Panc1 (cell line): ENCODE data around the gene HPCAL1. TPM values are rescaled to one million over a fixed set of nuclear protein-coding genes. Genes with fewer than 3 reads are reported as not detected.

ENCODE experiments used
- ATAC-seq: fragments of 200-7000 bp; cut with Tn5 transposase; 2 replicates; pipeline ENCODE4 v1.9.1; 2020; ENCODE audit warnings: mild to moderate bottlenecking, moderate library complexity
- Bru-seq: library from RNA; stranded (reverse); fragments of 400-500 nt; gene quantifications from one replicate; lab custom pipeline; 2021; lab: Mats Ljungman, UMichigan
- BruChase-seq, 2 experiments: library from RNA; stranded (reverse); fragments of 400-500 nt; gene quantifications; one replicate each; lab custom pipeline; 2021; lab: Mats Ljungman, UMichigan
- BruUV-seq: library from RNA; stranded (reverse); fragments of 400-500 nt; replicated peaks from 2 replicates; lab custom pipeline; 2021; lab: Mats Ljungman, UMichigan
- CTCF ChIA-PET: fragments of 300-600 bp; sonication (Branson Sonifier 250); formaldehyde crosslinking; loops from one replicate; lab custom pipeline; 2022; ENCODE audit warnings: antibody characterized with exemption; lab: Charles Lee
- POLR2A ChIA-PET: fragments of 300-600 bp; sonication (Branson Sonifier 250); formaldehyde crosslinking; loops from one replicate; lab custom pipeline; 2022; ENCODE audit warnings: antibody characterized with exemption; lab: Charles Lee
- DNase-seq: peaks from one replicate; pipeline ENCODE4 v3.0.0-alpha.2; 2010; ENCODE audit warnings: low read depth, low spot score
- H3K27ac ChIP-seq: 2 replicates; pipeline ENCODE4 v1.5.1; 2011; ENCODE audit warnings: mild to moderate bottlenecking, low read length, inconsistent platforms
- H3K27me3 ChIP-seq: fragments of 200-500 bp; sonication (Bioruptor generic); 2 replicates; pipeline ENCODE4 v1.6.0; 2014; ENCODE audit warnings: low read length, inconsistent platforms; ENCODE audit not compliant: control insufficient read depth, insufficient read depth
- H3K36me3 ChIP-seq: fragments of 200-500 bp; sonication (Bioruptor generic); 2 replicates; pipeline ENCODE4 v1.5.1; 2014; ENCODE audit warnings: inconsistent platforms, mild to moderate bottlenecking, low read length, moderate library complexity; ENCODE audit not compliant: control insufficient read depth, insufficient read depth
- H3K4me1 ChIP-seq: 2 replicates; pipeline ENCODE4 v1.5.1; 2011; ENCODE audit warnings: inconsistent platforms, mild to moderate bottlenecking, low read length, moderate library complexity; ENCODE audit not compliant: control insufficient read depth, insufficient read depth
- H3K4me3 ChIP-seq, 2 experiments: 2 replicates each; pipeline ENCODE4 v1.5.1; 2011 to 2012; ENCODE audit warnings: low read depth in 2 of 2, low read length in 2 of 2, mild to moderate bottlenecking in 2 of 2, inconsistent platforms in 1 of 2, moderate library complexity in 1 of 2
- H3K9me3 ChIP-seq: fragments of 200-500 bp; sonication (Bioruptor generic); 2 replicates; pipeline ENCODE4 v1.5.1; 2014; ENCODE audit warnings: low read depth, mild to moderate bottlenecking, inconsistent platforms, low read length, moderate library complexity; ENCODE audit not compliant: control insufficient read depth, insufficient read depth
- CTCF ChIP-seq: fragments of 450-650 bp; IDR thresholded peaks from 2 replicates; pipeline ENCODE4 v1.5.1; 2017; ENCODE audit warnings: mild to moderate bottlenecking
- POLR2AphosphoS5 ChIP-seq: IDR thresholded peaks from 2 replicates; pipeline ENCODE4 v1.6.1; 2012; ENCODE audit warnings: mild to moderate bottlenecking, low read depth, low read length, moderate library complexity
- REST ChIP-seq, 2 experiments: IDR thresholded peaks; 2 replicates each; pipeline ENCODE4 v1.6.1; 2011 to 2012; ENCODE audit warnings: low read depth in 2 of 2, control low read depth in 1 of 2, low read length in 1 of 2, mild to moderate bottlenecking in 1 of 2, moderate library complexity in 1 of 2; ENCODE audit not compliant: insufficient read depth in 1 of 2
- SIN3A ChIP-seq: IDR thresholded peaks from 2 replicates; pipeline ENCODE4 v1.6.1; 2012; ENCODE audit warnings: low read depth, mild to moderate bottlenecking, low read length, moderate library complexity, borderline replicate concordance; ENCODE audit not compliant: insufficient read depth
- TCF7L2 ChIP-seq: IDR thresholded peaks from 2 replicates; pipeline ENCODE4 v1.6.1; 2011; ENCODE audit warnings: mild to moderate bottlenecking, low read depth, low read length, inconsistent platforms
- in situ Hi-C: cut with HindIII; loops from 2 replicates; pipeline ENCODE4 v1.10.0; 2016; ENCODE audit warnings: low sequenced_read_pairs, low pct_unique_long_range_greater_than_20kb
- intact Hi-C: fragments of 100-400 bp; cut with micrococcal nuclease; formaldehyde crosslinking; loops from one replicate; pipeline ENCODE4 v1.10.0; 2022; ENCODE audit not compliant: unreplicated experiment
- long read RNA-seq: library from polyadenylated mRNA; unstranded; transcript quantifications from one replicate; pipeline ENCODE4 v2.0.0, GENCODE V29; 2021; ENCODE audit not compliant: unreplicated experiment
- polyA plus RNA-seq: library from polyadenylated mRNA; unstranded; fragments of >200 nt; gene quantifications from one replicate; pipeline ENCODE4 v1.2.1, GENCODE V29; 2012; ENCODE audit warnings: missing spikeins; ENCODE audit not compliant: insufficient read length
- total RNA-seq: library from RNA; stranded (reverse); gene quantifications from one replicate; pipeline ENCODE4 v1.2.1, GENCODE V29; 2021; ENCODE audit not compliant: unreplicated experiment

HPCAL1 gene
- total RNA-seq (234 TPM), Bru-seq, nascent RNA (percentile 93 among the genes with signal in this experiment), BruChase-seq, experiment 1, labeled RNA remaining after a 2-hour chase (percentile 86 among the genes with signal in this experiment), BruChase-seq, experiment 2, labeled RNA remaining after a 6-hour chase (percentile 90 among the genes with signal in this experiment)
- polyA plus RNA-seq = 556 TPM
- long read RNA-seq, transcript HPCAL1-201 (5 exons, 1,751 nt) = major isoform, 639 of 1,009 reads
- long read RNA-seq, partial matches to known transcripts = 34 of 1,009 reads
- long read RNA-seq, other reads (novel, unspliced or antisense) = 336 of 1,009 reads

GRCh38 chr2:10302479-10303180 lies at the start of gene HPCAL1:
HPCAL1 (plus strand) TSS chr2:10302904; CDS start chr2:10419758, 116,854 bp downstream.
- in situ Hi-C loops (no loop called here), intact Hi-C loops (loop anchor here (10.0 kb wide), 1 partner anchor 158 kb away; no protein-coding TSS in a partner anchor)
- ChIA-PET POLR2A (interaction anchor here (0.6 to 1.8 kb wide), 4 partner anchors 13 to 459 kb away, joined by 3 to 7 read pairs (median 4); partner anchors contain the start of gene TAF1B), CTCF (interaction anchor here (0.6 to 2.0 kb wide), 3 partner anchors 16 to 787 kb away, joined by 5 to 8 read pairs (median 5); no protein-coding TSS in a partner anchor)
- Histone ChIP-seq H3K9me3 (no peaks in the 10 kb centered on the region), H3K27me3 (no peaks in the 10 kb centered on the region), H3K4me3 (peak within 1 kb of the TSS; percentile 88 to 94), H3K36me3 (no peaks in the 10 kb centered on the region; the same call in none of the 2 replicates), H3K27ac (peak within 1 kb of the TSS; percentile 91), H3K4me1 (peaks cover 52% of the 10 kb centered on the region)
- BruUV-seq = no TSS peak
- DNase-seq = no peak
- TF ChIP-seq TCF7L2 = peak; percentile 12; the same call in 1 of the 2 replicates
- TF ChIP-seq REST (IDR thresholded peaks at IDR 0.05; ENCODE audit: insufficient read depth in 1 of 2, low read depth in 2 of 2, low read length in 1 of 2) = no peak
- peak; percentile 55; the same call in 1 of the 2 replicates for TF ChIP-seq POLR2AphosphoS5
- peak; percentile 84; the same call in 1 of the 2 replicates for TF ChIP-seq SIN3A
- TF ChIP-seq CTCF = peak; percentile 82
- peak; percentile 87 for ATAC-seq

- H3K9me3 ChIP-seq = peaks cover 16% of the 10 kb centered on the region; the same call in 1 of the 2 replicates
- intact Hi-C loops (no loop called here), in situ Hi-C loops (no loop called here)
- no peak for DNase-seq
- peaks cover 3% of the 10 kb centered on the region for H3K4me1 ChIP-seq
- POLR2A ChIA-PET = no interaction called here
- H3K27me3 ChIP-seq = no peaks in the 10 kb centered on the region
- no peaks in the 10 kb centered on the region for H3K36me3 ChIP-seq
- no peak for TF ChIP-seq REST (IDR thresholded peaks at IDR 0.05; ENCODE audit: insufficient read depth in 1 of 2, low read depth in 2 of 2, low read length in 1 of 2)
- TF ChIP-seq TCF7L2 = no peak
- no peak for TF ChIP-seq CTCF
- no peak for TF ChIP-seq POLR2AphosphoS5
- no peak for TF ChIP-seq SIN3A
- CTCF ChIA-PET = no interaction called here
- BruUV-seq = no TSS peak
- no peak overlapping the region for H3K4me3 ChIP-seq
- H3K27ac ChIP-seq = no peak overlapping the region
- ATAC-seq = no peak
Measured at GRCh38 chr2:10253596-10254372, 48.9 kb upstream of the HPCAL1 start.
